Cardiac fibroblast (primary cell): ENCODE results near the gene GJB5.
"Not testable (repeated sequence)": the region's sequence is repeated elsewhere in the genome, so short reads cannot be mapped to it uniquely, and the experiment has no call there.

Experiments used
- DNase-seq, 2 donors: peaks; one replicate each; pipeline versions ENCODE4 v3.0.0 to v3.0.0-alpha.2; 2010; ENCODE audit warnings: low read depth in 2 of 2
- H3K4me3 ChIP-seq, 2 donors: replicated peaks in 1 of 2; 1 replicate in 1 of 2; 2 replicates in 1 of 2; pipeline ENCODE4 v1.5.1; 2011; ENCODE audit warnings: low read depth in 2 of 2, low read length in 2 of 2, mild to moderate bottlenecking in 2 of 2, moderate library complexity in 1 of 2
- TF ChIP-seq, protein P1 (sequence below): IDR thresholded peaks from one replicate; pipeline ENCODE4 v1.5.1; 2011; ENCODE audit warnings: low read depth, mild to moderate bottlenecking, low read length, inconsistent platforms

The GJB5 gene

DNA sequence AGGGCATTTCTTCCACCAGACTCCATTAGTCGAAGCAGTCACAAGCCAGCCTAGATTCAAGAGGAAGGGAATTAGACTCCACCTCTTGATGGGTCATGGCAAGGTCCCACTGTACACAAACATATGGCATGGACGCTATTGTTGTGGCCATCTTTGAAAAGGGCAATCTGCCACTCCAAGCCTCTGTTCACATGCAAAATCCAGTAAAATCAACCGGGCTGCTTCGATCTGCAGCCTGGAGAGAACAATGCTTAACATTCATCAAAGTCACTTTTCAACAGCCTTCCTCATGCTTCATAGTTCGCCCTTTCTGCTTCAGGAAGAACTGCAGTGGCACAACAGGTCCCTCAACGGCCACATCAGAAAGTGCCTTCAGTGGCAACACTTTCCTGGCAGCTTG is 28.0 kb upstream of the GJB5 start:
- DNase-seq: no peak
- TF ChIP-seq, protein P1, sequence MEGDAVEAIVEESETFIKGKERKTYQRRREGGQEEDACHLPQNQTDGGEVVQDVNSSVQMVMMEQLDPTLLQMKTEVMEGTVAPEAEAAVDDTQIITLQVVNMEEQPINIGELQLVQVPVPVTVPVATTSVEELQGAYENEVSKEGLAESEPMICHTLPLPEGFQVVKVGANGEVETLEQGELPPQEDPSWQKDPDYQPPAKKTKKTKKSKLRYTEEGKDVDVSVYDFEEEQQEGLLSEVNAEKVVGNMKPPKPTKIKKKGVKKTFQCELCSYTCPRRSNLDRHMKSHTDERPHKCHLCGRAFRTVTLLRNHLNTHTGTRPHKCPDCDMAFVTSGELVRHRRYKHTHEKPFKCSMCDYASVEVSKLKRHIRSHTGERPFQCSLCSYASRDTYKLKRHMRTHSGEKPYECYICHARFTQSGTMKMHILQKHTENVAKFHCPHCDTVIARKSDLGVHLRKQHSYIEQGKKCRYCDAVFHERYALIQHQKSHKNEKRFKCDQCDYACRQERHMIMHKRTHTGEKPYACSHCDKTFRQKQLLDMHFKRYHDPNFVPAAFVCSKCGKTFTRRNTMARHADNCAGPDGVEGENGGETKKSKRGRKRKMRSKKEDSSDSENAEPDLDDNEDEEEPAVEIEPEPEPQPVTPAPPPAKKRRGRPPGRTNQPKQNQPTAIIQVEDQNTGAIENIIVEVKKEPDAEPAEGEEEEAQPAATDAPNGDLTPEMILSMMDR: no peak

DNA sequence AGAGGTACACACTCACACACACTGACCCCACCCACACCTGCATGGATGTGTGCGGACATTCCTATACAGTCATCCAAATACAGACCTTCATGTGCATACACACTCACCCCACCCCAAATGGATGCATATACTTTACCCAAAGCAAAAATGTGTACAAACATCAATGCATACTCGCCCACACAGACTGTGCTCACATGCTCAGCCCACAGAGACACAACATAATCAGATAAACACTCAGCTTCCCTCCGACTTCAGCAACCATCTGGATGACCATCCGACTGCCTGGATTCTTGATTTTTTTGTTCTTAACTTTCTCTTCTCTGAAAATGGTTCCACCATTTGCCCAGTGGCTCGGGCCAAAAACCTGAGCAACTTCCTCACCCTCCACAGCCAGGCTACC is 24.4 kb upstream of the GJB5 start:
- no peak for DNase-seq
- no peak overlapping the region for H3K4me3 ChIP-seq
- TF ChIP-seq, protein P1: no peak

More for the DNA sequence above, 28.0 kb upstream of the GJB5 start:
- no peak overlapping the region for H3K4me3 ChIP-seq

DNA sequence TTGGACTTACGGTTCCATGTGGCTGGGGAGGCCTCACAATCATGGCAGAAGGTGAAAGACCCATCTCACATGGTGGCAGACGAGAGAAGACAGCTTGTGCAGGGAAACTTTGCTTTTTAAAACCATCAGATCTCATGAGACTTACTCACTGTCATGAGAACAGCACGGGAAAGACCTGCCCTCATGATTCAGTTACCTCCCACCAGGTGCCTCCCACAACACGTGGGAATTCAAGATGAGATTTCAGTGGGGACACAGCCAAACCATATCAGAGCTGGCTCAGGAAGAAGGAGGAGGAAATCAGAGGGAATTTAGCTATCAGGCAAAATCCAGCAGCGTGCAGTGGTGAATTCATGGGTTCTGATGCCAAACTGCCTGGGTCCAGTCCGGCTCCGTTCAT is 22.0 kb upstream of the GJB5 start:
- not testable (repeated sequence) for H3K4me3 ChIP-seq, DNase-seq

DNA sequence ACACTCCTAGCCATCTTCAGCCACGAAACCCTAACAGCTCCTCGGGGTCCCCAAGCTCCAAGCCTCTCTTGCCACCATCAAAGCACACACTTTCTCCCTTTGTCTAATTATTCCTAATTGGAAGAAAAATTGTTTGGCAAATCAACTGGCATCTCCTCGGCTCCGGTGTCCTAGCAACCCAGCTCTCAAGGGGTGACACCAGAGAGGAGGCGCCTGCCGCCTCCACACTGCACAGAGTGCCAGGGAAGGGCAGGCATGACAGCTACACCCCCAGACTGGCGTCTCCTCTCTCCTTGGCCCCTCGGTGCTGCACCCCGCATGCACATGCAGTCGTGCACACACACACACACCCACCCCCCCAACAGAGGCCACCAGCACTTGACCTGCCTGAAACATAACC is 18.2 kb upstream of the GJB5 start:
- no peak overlapping the region for H3K4me3 ChIP-seq
- no peak for DNase-seq
- TF ChIP-seq, protein P1: no peak

DNA sequence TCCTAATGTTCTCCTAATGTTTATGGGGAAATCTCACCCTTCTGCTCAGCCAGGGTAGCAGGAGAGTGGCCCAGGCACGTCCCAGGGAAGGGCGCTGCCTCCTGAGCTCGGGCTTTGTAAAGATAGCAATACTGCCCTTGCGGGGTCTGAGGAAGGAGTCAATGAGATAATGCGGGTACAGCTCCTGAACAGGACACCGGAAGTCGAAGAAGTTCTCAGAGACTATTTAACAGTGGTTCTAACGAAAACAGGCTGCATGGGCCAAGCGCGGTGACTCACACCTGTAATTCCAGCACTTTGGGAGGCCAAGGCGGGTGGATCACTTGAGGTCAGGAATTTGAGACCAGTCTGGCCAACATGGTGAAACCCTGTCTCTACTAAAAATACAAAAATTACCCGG is 17.6 kb upstream of the GJB5 start:
- H3K4me3 ChIP-seq, DNase-seq: not testable (repeated sequence)

DNA sequence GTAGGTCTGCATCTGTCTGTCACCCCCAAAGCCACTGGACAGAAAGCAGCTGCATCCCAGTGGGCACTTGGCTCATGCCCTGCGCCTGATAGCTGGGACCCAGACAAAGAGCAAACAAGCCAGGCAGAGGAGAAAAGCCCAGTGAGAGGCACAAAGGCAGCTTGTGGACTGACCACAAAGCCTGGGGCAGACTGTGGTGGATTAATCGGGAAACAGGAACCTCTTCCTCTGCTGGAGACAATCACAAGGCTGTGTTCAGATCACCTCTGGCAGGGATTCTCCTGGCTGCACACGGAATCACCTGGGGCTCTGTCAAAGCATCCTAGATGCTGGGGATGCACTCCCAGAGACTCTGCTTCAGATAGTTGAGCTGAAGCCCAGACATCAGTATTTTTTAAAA is 15.2 kb upstream of the GJB5 start:
- no peak overlapping the region for H3K4me3 ChIP-seq
- no peak for DNase-seq
- TF ChIP-seq, protein P1: no peak

DNA sequence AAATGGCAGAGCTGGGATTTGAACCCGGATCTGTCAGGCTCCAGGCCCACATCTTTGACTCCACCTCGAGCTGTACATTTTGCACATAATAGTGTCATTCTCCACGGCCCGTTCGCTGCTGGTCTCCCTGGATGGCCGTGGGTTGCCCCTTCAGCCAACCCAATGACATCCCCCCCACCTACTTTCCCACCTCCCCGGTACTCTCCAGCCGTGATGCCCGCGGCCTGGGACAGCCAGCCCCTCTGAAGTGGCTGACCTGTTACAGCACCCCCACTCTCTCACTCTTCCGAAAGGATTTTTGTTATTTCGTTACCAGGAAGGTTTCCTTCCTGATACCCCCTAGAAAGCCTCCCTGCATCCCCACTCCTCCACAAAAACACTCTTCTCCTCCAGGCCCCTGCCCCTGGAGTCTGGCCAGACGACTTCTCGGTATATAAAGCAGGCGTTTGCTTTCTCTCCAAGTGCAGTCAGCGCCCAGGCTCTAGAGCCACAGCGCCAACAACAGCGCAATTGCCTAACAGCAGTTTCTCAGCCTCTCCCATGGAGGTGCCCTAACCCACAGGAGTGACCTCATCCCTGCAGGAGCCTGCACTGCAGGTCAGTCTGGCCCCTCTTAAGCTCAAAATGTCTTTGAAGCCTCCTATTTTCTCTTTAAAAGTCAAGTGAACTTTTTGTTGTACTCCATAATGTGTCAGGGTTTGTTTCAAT is 14.5 kb upstream of the GJB5 start:
- no peak overlapping the region for H3K4me3 ChIP-seq
- TF ChIP-seq, protein P1: no peak
- DNase-seq: peak in 1 of 2 donors; percentile 8

DNA sequence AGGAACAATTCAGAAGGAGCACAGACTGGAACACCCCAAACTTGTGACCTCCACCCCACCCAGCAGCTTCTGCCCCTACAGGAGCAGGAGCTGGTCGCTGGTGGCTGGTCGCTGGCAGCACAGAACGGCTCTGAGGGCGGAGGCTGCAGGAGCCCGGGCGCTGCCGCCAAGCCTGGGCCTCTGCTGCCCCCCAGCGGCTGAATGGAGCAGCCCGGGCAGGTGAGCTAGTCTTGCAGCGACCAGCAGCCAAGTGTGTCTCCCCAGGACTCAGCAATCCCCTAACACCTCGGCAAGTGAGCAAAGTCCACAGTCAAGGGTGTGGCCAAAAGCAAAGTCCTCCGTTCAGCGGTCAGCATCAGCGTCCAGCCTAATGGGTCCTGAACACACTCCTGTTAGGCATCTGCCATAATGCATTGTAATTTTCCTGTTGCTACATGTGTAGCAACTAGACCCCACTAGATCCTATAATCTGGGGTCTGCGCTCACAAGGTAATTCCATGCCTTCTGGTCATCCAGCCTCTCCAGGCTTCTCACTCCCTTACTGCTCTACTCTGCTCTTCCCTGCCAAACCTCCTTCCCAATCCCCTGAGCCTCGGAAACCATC is 12.1 kb upstream of the GJB5 start:
- TF ChIP-seq, protein P1: peak; percentile 98
- H3K4me3 ChIP-seq: no peak overlapping the region
- DNase-seq: peak; percentile 63 to 70
